ENCODE data around the gene THAP8. TPM values are rescaled to one million over a fixed set of nuclear protein-coding genes. Genes with fewer than 3 reads are reported as not detected.

Gene THAP8
- total RNA-seq (2012; rRNA removed) (1.8 and 2.2 TPM in 2 replicates), polyA plus RNA-seq (2012; rRNA removed) (5.9 and 7.2 TPM in 2 replicates), Bru-seq, nascent RNA (percentile 42 among the genes with signal in this experiment), BruChase-seq, experiment 1, labeled RNA remaining after a 6-hour chase (percentile 62 among the genes with signal in this experiment), BruChase-seq, experiment 2, labeled RNA remaining after a 2-hour chase (percentile 52 among the genes with signal in this experiment)
- polyA plus RNA-seq (2012; cell fraction: cytosol; rRNA removed), result 7.4 and 13.9 TPM in 2 replicates
- 3.2 and 7.3 TPM in 2 replicates for polyA plus RNA-seq (2012; cell fraction: nucleus; rRNA removed; ENCODE audit: low replicate concordance)
- long read RNA-seq, transcript THAP8-201 (4 exons, 1,825 nt), result major isoform, 16 of 23 reads
- long read RNA-seq, partial matches to known transcripts, result 2 of 23 reads
- long read RNA-seq, other reads (novel, unspliced or antisense), result 3 of 23 reads

- H4K20me1 ChIP-seq (ENCODE audit: insufficient read depth, low read length), result peaks cover 3% of the 10 kb centered on the region
- peak within 1 kb of the TSS; percentile 84 for H4K91ac ChIP-seq (ENCODE audit: insufficient read depth, low read depth, low read length)
- H3K4me1 ChIP-seq (ENCODE audit: control insufficient read depth, insufficient read depth, low read length), result no peaks in the 10 kb centered on the region
- WGBS, 2 experiments (ENCODE audit: extremely low coverage in 2 of 2, insufficient read length in 1 of 2), result 0% methylated on average over 27 of the region's 56 CpGs; no CpG with 5 or more reads in 1 of the 2 experiments
- no peaks in the 10 kb centered on the region for H3K9me3 ChIP-seq (ENCODE audit: control insufficient read depth, insufficient read depth, low read length)
- intact Hi-C loops (cut with micrococcal nuclease) (loop anchor here (1.0 to 5.0 kb wide), 4 partner anchors 12 to 117 kb away; partner anchors contain the start of genes ALKBH6, LRFN3 and SDHAF1), in situ Hi-C loops (cut with MboI; ENCODE audit: low sequenced_read_pairs) (no loop called here), dilution Hi-C loops (cut with HindIII; ENCODE audit: low sequenced_read_pairs, unreplicated experiment) (no loop called here)
- peak within 1 kb of the TSS; percentile 4; the same call in 1 of the 2 replicates for H2BK20ac ChIP-seq (ENCODE audit: low read depth, low read length)
- H3K27ac ChIP-seq (ENCODE audit: insufficient read depth, low read length), result peak within 1 kb of the TSS; percentile 81
- H4K5ac ChIP-seq (ENCODE audit: low read depth, low read length), result peak within 1 kb of the TSS; percentile 72
- CTCF ChIA-PET, result no interaction called here
- H3K36me3 ChIP-seq (ENCODE audit: control insufficient read depth, insufficient read depth, low read length), result no peaks in the 10 kb centered on the region
- peak within 1 kb of the TSS; percentile 88 for H3K9ac ChIP-seq (ENCODE audit: low read depth, low read length)
- peak within 1 kb of the TSS; percentile 76 for H3K4me3 ChIP-seq (ENCODE audit: insufficient read depth, low read depth, low read length)
- peak within 1 kb of the TSS; percentile 94 for H3K4me2 ChIP-seq (ENCODE audit: low read depth, low read length)
- peak within 1 kb of the TSS; percentile 64 for H3K18ac ChIP-seq (ENCODE audit: low read depth, low read length)
- H2AK5ac ChIP-seq (ENCODE audit: low read depth, low read length), result peak within 1 kb of the TSS; percentile 55
- POLR2A ChIA-PET (ENCODE audit: unreplicated experiment), result interaction anchor here (0.6 to 1.0 kb wide), 2 partner anchors 25 to 116 kb away, joined by 3 to 5 read pairs; no protein-coding TSS in a partner anchor
- H2BK15ac ChIP-seq (ENCODE audit: low read depth, low read length), result peak within 1 kb of the TSS; percentile 66; the same call in 1 of the 3 replicates
- peak; percentile 89 for ATAC-seq (ENCODE audit: low read depth)
- H3K23ac ChIP-seq (ENCODE audit: low read depth, low read length), result peak within 1 kb of the TSS; percentile 94
- no peaks in the 10 kb centered on the region for H3K27me3 ChIP-seq (ENCODE audit: control insufficient read depth, insufficient read depth, low read length)
- peak within 1 kb of the TSS; percentile 91 for H2BK5ac ChIP-seq (ENCODE audit: low read depth, low read length, poor library complexity, severe bottlenecking)
- H3K56ac ChIP-seq (ENCODE audit: extremely low read depth, insufficient read depth, low read length), result peak within 1 kb of the TSS; percentile 71
- peak within 1 kb of the TSS; percentile 85 for H2BK120ac ChIP-seq (ENCODE audit: low read depth, low read length)
- peak within 1 kb of the TSS; percentile 11 to 95 for H4K8ac ChIP-seq (ENCODE audit: low read depth in 2 of 2, low read length in 2 of 2)
- DNase-seq, result peak; percentile 99
- peaks cover 41 to 55% of the 10 kb centered on the region in 2 experiments for H3K79me1 ChIP-seq (ENCODE audit: low read depth in 1 of 2, low read length in 2 of 2)
- peak within 1 kb of the TSS; percentile 99 for H2AFZ ChIP-seq (replicated peaks; ENCODE audit: low read length, poor library complexity)
- H3K9me1 ChIP-seq (ENCODE audit: insufficient read depth, low read length), result peaks cover 4% of the 10 kb centered on the region; the same call in 1 of the 2 replicates
- peak within 1 kb of the TSS; percentile 86 for H3K4ac ChIP-seq (ENCODE audit: low read depth, low read length)
- BruUV-seq (replicated peaks), result no TSS peak
- H3K14ac ChIP-seq (replicated peaks; ENCODE audit: low read depth, low read length), result peak within 1 kb of the TSS; percentile 90
- peak within 1 kb of the TSS; percentile 94 for H2AK9ac ChIP-seq (replicated peaks; ENCODE audit: low read depth, low read length, poor library complexity)
- TF ChIP-seq RFX5 (IDR thresholded peaks at IDR 0.05; ENCODE audit: low read depth, low read length), result no peak
- TF ChIP-seq SMC3 (IDR thresholded peaks at IDR 0.05; ENCODE audit: low read depth, low read length), result no peak
- TF ChIP-seq FOS (IDR thresholded peaks at IDR 0.05; ENCODE audit: low read depth, low read length), result peak; percentile 37; the same call in 1 of the 2 replicates
- no peak for TF ChIP-seq RCOR1 (IDR thresholded peaks at IDR 0.05; ENCODE audit: insufficient replicate concordance, low read length)
- TF ChIP-seq RAD21 (IDR thresholded peaks at IDR 0.05; ENCODE audit: low read length), result no peak
- peak; percentile 51; the same call in 1 of the 2 replicates for TF ChIP-seq CEBPB (IDR thresholded peaks at IDR 0.05; ENCODE audit: low read depth, low read length)
- peak; percentile 72 for TF ChIP-seq POLR2A (IDR thresholded peaks at IDR 0.05; ENCODE audit: low read depth, low read length)
- no peak for TF ChIP-seq ELK1 (IDR thresholded peaks at IDR 0.05; ENCODE audit: borderline replicate concordance, low read depth, low read length)
- peak; percentile 100 for TF ChIP-seq BHLHE40 (IDR thresholded peaks at IDR 0.05; ENCODE audit: low read depth, low read length)
- peak; percentile 55 for TF ChIP-seq CTCF (conservative IDR thresholded peaks at IDR 0.05; ENCODE audit: low read depth, low read length)
- TF ChIP-seq USF2 (IDR thresholded peaks at IDR 0.05; ENCODE audit: low read depth, low read length), result peak; percentile 100
- TF ChIP-seq MAFK (IDR thresholded peaks at IDR 0.05; ENCODE audit: low read depth, low read length), result peak; percentile 49; the same call in 1 of the 2 replicates
Measured at GRCh38 chr19:36054119-36054732, at the start of gene THAP8. Gene THAP8 (minus strand): TSS chr19:36054285. CDS start chr19:36054217, 68 bp downstream.
